CD1c-positive myeloid dendritic cell (primary cell): ENCODE data around the gene KCNJ4.

ENCODE experiments used
- DNase-seq: peaks from one replicate; pipeline ENCODE4 v3.0.0-alpha.2; 2016; ENCODE audit errors: extremely low spot score

KCNJ4 gene

DNA sequence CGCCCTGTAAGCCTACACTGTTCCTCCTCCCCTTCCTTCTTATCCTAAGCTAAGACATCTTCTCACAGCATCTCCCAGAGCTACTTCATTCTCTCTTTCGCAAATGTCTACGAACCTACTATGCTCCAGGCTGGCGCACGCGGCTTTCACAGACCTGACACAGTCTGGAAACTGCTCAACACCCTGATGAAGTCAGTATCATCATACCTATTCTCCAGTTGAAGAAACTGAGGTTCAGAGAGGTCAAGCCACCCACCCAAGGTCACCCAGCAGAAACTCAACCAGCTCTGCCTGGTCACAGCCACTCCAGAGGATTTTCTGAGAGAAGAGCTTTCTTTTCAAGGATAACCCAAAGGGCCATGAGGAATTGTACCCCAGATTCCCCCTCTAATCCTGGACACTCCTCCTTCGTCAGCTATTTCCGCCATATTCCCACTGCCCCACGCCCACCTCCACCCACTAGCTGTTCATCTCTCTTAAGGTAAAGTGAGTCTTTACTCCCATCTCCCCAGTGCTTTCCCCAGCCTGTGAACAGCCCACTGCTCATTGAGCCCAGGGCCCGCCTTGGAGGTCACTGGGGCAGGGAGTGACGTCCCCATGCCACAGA lies 1.8 kb downstream of the KCNJ4 start:
- no peak for DNase-seq

DNA sequence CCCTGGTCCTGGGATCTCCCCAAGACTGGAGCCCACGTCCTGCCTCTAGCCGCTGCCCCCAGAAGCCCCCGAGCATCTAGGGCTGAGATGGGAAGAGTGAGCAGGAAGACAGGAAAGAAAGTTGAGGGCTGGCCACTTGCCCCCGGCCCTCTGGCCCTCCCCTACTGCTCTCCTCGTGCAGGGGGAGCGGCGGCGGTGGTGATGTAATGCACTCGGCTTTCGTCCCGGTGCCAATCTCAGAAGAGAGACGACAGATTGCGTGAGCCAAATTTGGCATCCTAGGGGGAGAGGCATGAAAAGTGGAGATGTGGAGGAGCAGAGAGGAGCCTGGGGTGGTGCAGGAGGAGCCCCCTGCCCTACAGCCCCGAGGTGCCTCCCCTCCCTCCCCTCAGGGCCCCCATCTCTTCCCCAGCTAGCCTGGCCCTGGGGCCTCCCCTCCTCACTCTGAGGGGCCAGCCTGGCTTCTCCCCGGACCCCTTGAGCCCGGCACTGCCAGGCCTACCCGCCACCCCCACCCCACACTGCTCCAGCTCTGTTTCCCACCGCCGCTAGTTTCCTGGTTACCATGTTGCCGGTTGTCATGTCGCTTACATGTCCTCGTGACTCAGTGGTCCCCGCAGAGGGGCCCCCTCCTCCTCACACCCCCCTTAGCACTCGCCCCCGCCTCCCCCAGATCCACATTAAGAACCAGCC lies 2.5 kb downstream of the KCNJ4 start:
- DNase-seq, result no peak

DNA sequence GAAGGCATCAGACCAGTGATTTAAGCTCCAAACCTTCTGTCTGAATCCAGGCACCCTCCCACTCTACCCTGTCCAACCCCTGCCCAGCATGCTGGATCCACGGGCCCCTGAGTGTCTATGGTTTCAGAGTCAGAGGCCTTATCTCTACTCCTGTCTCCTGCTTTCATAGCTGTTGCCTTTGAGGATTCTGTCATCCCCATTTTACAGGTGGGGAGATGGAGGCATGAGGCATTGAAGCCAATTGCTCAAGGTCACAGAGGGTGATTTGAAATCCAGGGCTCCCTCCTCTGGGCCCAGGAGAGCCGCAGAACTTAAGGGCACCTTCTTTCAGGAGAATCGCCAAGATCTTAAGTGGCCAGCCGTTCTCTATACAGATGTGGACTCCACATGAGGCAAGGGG lies 3.1 kb downstream of the KCNJ4 start:
- no peak for DNase-seq

DNA sequence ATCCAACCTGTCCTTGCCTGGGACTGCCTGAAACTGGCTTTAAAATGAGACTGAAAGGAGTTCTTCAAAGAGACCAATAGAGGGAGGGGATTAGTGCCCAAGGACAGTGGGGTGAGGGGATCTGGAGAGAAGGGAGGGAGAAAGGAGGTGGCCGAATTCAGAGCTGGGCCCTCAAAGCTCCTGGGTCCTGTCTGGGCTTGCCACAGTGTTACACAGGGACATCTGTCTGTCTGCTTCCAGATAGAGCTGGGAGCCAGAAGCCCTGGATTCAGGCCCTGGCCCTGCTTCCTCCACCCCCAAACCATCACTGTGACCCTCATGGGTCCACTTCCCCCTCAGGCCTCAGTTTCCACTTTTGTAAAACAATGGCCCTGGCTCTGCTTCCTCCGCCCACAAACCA lies 3.6 kb downstream of the KCNJ4 start:
- DNase-seq, result no peak

DNA sequence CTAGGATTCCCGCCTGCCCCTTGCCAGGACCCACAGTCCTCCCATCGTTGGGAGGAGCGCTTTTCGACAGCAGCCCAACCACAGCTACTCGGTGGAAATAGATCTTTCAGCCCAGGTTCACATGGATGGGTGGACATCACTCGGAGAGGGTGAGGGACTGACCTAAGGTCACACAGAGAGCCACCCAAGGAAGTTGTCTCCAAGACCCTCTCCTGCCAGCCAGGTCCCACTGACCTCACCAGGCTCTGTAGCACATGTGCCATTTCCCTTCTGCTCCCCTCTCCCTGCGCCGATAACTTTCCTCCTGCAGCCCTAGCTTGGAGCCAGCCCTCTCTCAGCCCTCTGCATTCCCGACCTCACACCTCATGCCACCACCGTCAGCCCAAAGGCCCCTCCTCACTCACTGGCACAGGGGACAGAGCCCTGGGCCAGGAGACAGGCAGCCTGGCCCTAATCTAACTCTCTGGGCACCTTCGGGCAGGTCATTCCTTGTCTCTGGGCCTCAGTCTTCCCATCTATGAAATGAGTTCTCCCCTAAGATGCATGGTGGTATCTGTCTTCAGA lies 4.7 kb downstream of the KCNJ4 start:
- DNase-seq, result no peak

DNA sequence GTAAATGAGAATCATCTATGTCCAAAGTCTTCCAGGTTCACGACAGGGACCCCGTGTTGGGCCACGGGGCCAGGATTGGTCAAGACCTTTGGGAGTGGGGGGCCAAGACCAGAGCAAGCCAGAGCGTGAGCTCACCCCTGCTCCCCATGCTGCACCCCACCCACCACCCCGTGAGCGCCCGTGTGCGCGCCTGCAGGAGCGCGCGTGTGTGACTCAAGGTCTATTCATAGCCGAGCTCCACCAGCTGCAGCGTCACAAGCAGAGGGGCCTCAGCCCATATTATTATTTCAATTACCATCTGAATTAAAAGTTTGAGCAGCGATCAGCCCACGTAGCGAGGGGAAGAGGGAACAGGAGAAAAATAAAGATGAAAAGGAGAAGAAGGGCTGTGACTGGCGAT lies 5.2 kb downstream of the KCNJ4 start:
- DNase-seq, result no peak

DNA sequence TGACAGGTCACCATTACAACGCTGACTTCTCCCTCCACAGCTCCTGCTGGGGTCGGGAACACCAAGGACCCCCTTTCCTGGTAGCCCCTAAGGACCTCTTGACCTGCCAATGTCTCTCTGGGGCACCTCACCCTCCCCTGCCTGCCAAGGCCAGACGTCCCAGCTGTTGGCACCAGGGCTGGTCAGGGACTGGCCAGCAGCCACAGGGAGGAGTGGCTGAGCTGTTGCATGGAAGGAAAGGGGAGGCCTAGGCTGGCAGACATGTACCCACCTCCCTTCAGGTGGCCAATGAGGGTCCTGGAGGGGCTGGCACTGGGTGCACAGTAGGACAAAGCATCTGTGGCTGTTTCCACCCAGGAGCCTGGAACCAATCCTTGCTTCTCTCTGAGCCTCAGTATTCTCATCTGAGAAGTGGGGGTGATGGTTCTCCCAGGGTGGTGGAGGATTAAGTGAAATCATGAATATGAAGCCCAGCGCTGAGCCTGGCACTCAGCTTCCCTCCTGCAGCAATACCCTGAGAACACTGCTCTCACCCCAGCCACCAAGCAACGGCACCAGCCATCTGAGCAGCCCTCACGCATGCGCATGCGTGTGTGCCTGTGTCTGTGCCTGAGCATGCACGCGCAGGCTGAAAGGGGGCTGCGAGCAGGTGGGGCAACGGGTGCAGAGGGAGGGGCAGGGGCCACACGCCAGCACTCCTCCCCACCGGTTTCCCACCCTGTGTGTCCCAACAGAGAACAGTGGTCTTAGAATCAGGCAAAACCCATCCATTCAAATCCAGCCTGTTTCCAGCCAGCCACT lies 5.9 kb downstream of the KCNJ4 start:
- no peak for DNase-seq

DNA sequence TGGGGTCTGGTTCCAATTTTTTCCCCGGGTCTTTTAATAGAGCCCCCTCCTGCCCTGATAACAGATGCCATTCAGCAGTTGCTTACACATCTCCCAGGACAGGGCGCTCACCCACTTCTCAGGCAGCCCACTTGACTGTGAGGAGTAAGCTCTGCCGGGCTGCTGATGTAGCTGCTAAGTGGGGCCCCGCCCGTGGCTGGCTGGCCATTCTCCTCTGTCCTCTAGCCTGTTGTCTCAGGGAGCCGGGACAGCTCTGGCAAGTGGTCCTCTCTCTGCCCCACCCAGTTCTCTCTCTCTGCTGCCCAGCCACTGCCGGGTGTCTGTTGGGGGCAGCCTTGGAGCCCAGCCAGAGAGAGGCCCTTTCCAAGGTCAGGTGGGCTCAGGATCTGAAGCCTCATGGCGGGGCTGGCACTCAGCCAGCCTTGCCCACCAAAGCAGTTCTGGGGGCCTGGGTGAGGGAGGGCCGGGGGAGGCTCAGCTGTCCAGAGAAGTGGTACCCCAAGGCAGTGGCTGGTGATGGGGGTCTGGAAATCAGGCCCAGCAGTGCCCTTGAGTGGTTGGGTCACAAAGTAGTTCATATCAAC lies 8.9 kb downstream of the KCNJ4 start:
- DNase-seq, result no peak

DNA sequence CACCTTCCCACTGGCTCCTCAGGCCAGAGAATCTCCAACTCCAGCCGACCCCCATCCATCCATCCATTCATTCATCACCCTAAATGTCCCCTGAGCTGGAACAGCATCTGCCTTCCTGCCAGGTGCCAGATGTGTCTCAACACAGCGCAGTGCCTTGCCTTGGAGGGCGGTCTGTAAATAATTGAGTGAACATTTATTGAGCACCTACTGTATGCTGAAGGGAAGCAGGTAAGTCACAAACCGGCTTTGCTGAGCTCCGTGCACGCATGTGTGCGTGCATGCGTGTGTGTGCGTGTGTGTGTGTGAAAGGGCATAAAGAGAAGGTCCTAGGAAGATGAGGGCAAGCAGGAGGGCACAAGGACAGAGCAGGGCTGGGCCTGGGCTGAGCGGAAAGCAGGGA lies 10.2 kb downstream of the KCNJ4 start:
- no peak for DNase-seq

DNA sequence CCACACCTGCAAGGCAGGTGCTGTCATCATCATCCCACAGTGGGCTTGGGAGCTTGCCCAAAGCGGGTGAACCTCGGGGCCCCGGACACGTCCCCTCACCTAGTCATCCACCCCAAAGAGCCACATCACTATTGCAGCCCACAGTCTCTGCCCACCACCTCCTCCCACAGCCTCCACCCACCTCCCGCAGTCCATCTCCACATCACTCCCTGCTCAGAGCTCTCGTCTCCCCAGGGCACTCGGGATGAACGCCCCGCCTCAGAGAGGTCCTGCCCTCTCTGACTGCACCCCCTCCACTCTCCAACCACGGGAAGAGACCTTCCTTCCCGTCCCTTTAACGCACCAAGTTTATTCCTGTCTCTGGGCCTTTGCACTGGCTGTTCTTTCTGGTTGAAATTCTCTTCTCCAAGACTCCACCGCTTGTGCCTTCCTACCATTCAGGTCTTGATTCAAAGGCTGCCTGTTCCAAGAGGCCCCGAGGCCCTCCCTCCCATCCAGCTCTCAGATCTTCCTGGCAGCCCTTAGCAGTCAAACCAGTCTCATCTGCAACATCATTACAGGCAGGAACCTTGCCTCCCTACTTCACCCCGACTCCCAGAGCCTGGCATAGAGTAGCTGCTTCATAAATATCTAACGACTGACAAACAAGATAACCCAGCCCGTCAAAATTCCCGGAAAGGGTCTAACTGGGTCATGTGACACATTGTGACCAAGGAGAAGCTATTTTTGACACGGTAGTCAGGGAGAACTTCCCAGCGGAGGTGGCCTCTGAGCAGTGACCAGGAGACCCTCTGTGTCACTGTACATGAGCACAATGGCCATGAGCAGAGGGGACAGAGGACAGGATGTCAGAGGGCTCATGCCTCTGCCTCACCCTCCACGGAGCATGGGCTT lies 11.1 kb downstream of the KCNJ4 start:
- no peak for DNase-seq

DNA sequence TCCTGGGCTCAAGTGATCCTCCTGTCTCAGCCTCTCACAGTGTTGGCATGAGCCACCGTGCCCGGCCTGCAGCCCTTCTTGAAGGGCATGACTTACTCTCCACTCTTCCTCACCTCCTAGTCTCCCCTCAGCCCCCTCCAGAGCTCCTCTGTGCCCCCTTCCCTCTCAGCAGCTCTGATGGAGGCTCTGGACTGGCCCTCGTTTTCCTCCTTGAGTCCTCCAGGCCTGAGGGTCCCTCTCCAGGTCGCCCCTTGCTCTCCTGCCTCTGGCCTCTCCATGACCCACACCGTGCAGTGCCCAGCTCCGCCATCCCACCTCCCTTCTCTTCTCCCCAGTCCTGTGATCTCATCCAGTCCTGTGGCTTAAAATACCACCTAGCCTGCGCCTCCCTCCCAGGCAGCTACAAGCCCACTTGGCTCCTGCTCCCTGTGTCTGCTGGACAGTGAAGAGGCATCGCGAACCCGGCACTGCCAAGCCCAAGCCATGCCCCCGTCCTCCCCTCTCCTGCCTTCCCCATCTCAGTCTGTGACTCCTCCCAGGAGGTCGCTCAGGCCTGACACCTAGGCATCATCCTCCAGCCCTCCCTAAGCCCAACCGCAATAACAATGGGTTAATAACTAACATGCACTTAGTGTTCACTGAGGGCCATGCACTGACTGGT lies 11.9 kb downstream of the KCNJ4 start:
- no peak for DNase-seq

DNA sequence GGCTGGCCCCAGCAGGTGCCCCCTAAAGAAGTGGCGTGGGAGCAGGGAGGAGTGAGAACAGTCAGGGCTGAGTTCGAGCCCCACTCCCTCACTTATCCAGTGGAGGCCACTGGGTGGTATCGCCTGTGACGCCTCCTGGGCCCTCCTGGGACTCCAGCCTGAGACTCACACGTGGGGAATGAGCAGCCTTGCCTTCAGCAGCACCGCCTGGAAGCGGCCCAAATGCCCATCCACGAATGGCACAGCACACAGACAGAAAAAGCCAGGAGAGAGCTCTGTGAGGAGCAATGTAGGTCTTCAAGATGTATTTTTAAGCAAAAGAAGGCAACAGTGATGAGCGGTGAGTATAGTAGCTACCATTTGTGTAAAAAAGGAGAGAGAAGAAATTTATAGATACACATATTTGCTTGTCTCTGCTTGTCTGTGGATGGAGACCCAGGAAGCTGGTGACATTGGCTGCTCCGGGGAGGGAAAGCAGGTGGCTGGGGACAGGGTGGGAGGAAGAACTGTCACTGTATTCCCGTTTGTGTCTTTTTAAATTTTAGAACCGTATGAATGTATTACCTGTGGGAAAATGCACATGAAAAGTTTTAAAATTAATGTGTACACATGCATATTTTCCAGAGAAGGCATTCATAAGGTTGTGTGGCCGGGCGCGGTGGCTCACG lies 13.2 kb downstream of the KCNJ4 start:
- no peak for DNase-seq

DNA sequence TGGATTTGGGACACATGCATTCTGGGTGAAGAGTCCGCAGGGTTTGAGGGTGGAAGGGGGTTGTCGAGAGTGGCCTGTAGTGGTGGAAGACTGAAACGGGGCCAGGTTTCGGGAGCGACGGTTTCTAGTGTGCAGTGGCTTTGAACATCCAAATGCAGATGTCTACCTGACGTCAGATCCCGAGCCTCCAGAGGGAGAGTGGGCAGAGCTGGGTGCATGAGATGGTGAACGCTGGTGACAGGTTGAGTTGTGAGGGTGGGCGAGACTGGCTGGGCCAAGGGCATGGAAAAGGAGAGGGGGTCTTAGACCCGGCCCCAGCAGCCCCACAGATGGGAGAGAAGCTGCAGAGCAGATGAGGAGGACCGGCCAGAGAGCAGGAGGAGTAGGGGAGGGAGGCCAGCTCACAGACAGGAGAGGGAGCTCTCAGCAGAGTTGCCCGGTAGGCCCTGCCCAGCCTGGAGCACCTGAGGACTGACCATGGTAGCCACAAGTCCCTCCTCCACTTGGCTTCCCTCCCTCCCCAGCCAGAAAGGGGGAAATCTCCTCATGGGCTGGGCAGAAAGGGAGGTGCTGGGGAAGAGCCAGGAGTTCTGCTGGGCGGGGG lies 14.2 kb downstream of the KCNJ4 start:
- DNase-seq, result no peak

DNA sequence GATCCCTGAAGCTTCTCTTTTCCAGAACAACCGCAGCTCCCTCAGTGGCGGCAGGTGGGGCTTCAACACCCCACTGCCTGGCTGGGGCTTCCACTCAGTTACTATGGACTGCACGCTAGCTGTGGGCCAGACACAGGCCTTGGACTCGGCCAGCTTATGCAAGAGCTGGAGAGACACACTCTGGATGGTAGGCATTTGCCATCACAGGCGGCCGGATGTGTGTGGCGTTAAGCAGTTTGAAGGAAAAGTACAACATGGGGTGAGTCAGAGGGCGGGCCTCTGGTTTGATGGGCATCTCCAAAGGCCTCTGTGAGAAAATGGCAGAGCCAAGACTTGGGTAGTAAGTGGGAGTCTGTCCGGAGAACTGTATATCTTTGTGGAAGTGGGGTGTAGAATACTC lies 17.6 kb downstream of the KCNJ4 start:
- no peak for DNase-seq

DNA sequence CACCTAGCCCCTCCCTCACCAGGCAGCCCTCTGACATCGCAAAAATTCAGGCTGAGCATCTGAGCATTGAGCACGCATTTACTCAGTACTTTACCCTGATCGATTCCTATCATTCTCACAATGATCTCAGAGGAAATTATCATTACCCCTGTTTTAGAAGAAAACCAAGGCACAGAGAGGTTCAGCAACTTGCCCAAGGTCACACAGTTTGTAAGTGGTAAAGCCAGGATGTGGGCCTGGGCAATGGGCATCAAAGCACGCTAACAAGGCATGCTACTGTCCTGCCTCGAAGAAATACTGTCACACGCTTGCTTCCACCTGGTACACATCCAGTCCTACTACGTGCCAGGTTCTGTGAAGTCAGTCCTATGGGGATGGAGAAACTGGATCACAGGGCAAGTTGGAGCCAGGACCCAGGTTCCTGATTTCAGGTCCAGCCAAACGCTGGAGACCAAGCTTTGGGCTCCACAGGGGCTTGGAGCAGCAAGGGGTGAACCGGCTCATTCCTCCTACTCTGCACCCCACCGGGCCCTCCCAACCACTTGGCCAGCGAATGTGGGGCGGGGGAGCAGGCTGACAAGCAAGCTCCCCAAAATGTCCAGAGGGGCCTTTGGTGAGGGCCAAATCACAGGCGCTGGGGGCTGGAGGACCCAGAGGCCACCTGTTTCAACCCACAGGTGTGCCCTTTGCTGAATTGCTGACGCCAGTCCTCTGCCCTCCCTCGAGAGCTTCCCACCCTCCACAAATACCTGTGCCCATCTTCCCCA lies 18.2 kb downstream of the KCNJ4 start:
- no peak for DNase-seq

DNA sequence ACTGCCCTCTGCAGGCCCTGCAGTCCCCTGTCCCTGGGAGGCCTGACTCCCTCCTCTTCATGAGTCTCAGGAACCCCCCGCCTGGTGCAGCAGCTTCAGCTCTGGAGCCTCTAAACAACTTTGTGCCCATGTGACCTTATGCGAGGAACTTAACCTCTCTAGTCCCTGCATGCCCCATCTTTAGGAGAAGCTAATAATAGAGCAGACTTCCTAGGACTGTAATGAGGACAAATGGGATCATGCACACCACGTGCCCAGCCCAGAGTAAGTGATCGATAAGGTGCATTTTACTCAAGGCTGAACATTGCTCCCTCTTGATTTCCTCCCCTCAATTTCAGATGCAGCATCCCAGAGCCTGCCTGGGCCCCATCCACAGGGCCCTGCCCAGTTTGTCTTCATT lies 19.0 kb downstream of the KCNJ4 start:
- no peak for DNase-seq

DNA sequence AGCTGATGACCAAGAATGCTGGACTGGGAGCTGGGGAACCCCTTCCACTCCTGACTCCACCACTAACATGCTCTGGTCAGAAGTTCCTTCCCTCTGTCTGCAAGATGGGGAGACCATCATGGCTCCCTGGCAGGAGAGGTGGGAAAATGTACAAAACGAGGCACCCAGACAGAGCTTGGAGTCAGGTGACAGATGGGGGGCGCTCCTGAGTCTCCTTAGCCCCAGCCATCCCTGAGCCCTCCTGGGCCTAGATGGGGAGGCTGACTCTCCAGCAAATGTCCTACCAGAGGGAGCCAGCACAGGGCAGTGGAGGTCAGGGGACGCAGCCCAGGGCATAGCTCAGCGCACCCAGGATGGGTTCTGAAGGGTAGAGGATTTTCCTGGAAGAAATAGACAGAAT lies 20.0 kb downstream of the KCNJ4 start:
- DNase-seq, result no peak

DNA sequence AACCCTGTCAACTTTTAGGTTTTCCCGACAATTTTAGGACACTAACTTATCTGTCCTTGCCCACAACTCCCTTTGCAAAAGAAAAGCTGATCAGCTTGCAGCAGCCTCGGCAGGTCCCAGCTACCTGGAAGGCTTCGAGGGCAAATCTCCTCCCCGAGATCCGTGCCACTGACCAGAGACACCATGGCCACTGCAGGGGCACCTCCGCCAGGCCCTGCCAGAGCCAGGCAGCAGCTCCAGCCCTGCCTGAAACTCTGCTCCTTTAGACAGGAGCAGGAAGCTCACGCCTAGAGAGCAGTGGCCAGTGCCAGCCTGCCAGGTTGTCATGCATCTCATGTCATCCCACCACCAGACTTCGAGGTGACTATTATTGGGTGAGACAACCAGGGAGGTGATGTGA lies 21.1 kb downstream of the KCNJ4 start:
- no peak for DNase-seq

DNA sequence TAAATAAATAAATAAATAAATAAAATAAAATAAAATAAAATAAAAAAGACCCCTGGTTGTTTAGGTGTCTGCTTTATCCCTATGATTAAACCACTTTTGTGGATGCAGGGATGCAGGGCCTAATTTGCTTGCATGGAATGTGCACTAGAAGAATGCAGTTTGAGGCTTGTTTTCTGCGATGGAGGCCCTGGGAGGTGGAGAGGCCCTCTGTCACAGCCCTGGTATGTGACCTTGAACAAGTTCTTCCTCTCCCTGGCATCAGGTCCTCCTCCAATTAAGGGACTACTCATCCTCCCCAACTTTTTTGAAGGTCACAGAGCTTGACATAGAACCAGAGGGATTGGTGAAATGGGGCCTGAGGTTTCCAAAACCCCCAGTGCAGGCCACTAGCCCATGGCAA lies 22.7 kb downstream of the KCNJ4 start:
- DNase-seq, result no peak
